H1 (cell line): Measurements from ENCODE around the gene BGLAP. TPM values are rescaled to one million over a fixed set of nuclear protein-coding genes. Genes with fewer than 3 reads are reported as not detected.
A peak's percentile ranks its signal among the peaks of the same experiment; 100 is the strongest.

Source experiments
- PHF8 ChIP-seq: fragments of 200-600 bp; sonication (generic); conservative IDR thresholded peaks from 2 replicates; pipeline ENCODE4 v1.7.1; 2012; ENCODE audit warnings: low read depth, mild to moderate bottlenecking, inconsistent platforms, low read length, moderate library complexity
- SIX5 ChIP-seq: IDR thresholded peaks from 2 replicates; pipeline ENCODE4 v1.6.1; 2011; ENCODE audit warnings: mild to moderate bottlenecking, low read depth, low read length
- TAF1 ChIP-seq: IDR thresholded peaks from 2 replicates; pipeline ENCODE4 v1.6.1; 2011; ENCODE audit warnings: mild to moderate bottlenecking, low read depth, low read length
- polyA plus RNA-seq, 7 experiments: library from polyadenylated mRNA; depleted of rRNA in 3 of 7; stranded (reverse) in 5 of 7; unstranded in 2 of 7; fragments of >200 nt in 5 of 7; fragments of 200-250 nt in 2 of 7; gene quantifications; 1 replicate in 5 of 7; 2 replicates in 1 of 7; 4 replicates in 1 of 7; pipeline versions ENCODE4 v1.2.1 to v1.2.3, GENCODE V29; 2011 to 2013; ENCODE audit warnings: missing spikeins in 2 of 7, mixed read lengths in 2 of 7
- total RNA-seq: library from RNA; stranded (reverse); fragmentation: NEBNext Ultra II Directional; extraction: Animal tissue kit (Norgen Biotek cat#: 25700); gene quantifications from 2 replicates; pipeline ENCODE4 v1.2.1, GENCODE V29; 2021
- TF ChIP-seq, protein P1 (sequence below): fragments of 300-600 bp; sonication (generic); IDR thresholded peaks from 2 replicates; pipeline ENCODE4 v1.7.1; 2012; ENCODE audit warnings: low read length, moderate library complexity, mild to moderate bottlenecking, inconsistent platforms; ENCODE audit not compliant: insufficient replicate concordance
- TF ChIP-seq, protein P2 (sequence below): IDR thresholded peaks from 2 replicates; pipeline ENCODE4 v1.6.1; 2012; ENCODE audit warnings: inconsistent platforms

BGLAP gene
- total and polyA plus RNA-seq, 2 of the 8 experiments (the other 6 are each of a cell fraction or from before 2014, with no cell fraction given), result 1.2 to 1.5 TPM

DNA sequence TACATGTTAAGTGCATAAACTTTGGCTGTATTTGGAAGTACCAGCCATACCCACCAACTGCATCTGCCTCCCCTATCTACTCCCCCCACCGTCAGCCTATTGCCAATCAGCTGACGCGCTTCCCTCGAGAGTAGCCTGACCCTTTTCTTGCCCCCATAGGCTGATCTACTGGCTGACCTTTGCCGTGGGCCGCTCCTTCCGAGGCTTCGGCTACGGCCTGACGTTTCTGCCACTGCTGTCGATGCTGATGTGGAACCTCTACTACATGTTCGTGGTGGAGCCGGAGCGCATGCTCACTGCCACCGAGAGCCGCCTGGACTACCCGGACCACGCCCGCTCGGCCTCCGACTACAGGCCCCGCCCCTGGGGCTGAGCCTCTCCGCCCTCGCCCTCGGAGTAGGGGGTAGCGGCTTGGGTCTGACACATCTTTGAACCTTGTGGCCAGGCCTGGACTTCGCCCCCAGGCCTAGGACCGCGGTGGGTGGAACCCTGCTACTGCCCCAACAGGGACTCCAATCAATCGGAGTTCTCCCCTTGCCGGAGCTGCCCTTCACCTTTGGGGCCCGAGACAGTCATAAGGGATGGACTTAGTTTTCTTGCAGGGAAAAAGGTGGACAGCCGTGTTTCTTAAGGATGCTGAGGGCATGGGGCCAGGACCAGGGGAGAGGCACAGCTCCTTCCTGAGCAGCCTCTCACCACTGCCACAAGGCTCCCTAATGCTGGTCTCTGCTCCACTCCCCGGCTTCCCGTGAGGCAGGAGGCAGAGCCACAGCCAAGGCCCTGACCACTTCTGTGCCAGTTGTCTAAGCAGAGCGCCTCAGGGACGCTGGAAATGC lies 49.5 kb downstream of the BGLAP start (continued):
- TF ChIP-seq, protein P1, sequence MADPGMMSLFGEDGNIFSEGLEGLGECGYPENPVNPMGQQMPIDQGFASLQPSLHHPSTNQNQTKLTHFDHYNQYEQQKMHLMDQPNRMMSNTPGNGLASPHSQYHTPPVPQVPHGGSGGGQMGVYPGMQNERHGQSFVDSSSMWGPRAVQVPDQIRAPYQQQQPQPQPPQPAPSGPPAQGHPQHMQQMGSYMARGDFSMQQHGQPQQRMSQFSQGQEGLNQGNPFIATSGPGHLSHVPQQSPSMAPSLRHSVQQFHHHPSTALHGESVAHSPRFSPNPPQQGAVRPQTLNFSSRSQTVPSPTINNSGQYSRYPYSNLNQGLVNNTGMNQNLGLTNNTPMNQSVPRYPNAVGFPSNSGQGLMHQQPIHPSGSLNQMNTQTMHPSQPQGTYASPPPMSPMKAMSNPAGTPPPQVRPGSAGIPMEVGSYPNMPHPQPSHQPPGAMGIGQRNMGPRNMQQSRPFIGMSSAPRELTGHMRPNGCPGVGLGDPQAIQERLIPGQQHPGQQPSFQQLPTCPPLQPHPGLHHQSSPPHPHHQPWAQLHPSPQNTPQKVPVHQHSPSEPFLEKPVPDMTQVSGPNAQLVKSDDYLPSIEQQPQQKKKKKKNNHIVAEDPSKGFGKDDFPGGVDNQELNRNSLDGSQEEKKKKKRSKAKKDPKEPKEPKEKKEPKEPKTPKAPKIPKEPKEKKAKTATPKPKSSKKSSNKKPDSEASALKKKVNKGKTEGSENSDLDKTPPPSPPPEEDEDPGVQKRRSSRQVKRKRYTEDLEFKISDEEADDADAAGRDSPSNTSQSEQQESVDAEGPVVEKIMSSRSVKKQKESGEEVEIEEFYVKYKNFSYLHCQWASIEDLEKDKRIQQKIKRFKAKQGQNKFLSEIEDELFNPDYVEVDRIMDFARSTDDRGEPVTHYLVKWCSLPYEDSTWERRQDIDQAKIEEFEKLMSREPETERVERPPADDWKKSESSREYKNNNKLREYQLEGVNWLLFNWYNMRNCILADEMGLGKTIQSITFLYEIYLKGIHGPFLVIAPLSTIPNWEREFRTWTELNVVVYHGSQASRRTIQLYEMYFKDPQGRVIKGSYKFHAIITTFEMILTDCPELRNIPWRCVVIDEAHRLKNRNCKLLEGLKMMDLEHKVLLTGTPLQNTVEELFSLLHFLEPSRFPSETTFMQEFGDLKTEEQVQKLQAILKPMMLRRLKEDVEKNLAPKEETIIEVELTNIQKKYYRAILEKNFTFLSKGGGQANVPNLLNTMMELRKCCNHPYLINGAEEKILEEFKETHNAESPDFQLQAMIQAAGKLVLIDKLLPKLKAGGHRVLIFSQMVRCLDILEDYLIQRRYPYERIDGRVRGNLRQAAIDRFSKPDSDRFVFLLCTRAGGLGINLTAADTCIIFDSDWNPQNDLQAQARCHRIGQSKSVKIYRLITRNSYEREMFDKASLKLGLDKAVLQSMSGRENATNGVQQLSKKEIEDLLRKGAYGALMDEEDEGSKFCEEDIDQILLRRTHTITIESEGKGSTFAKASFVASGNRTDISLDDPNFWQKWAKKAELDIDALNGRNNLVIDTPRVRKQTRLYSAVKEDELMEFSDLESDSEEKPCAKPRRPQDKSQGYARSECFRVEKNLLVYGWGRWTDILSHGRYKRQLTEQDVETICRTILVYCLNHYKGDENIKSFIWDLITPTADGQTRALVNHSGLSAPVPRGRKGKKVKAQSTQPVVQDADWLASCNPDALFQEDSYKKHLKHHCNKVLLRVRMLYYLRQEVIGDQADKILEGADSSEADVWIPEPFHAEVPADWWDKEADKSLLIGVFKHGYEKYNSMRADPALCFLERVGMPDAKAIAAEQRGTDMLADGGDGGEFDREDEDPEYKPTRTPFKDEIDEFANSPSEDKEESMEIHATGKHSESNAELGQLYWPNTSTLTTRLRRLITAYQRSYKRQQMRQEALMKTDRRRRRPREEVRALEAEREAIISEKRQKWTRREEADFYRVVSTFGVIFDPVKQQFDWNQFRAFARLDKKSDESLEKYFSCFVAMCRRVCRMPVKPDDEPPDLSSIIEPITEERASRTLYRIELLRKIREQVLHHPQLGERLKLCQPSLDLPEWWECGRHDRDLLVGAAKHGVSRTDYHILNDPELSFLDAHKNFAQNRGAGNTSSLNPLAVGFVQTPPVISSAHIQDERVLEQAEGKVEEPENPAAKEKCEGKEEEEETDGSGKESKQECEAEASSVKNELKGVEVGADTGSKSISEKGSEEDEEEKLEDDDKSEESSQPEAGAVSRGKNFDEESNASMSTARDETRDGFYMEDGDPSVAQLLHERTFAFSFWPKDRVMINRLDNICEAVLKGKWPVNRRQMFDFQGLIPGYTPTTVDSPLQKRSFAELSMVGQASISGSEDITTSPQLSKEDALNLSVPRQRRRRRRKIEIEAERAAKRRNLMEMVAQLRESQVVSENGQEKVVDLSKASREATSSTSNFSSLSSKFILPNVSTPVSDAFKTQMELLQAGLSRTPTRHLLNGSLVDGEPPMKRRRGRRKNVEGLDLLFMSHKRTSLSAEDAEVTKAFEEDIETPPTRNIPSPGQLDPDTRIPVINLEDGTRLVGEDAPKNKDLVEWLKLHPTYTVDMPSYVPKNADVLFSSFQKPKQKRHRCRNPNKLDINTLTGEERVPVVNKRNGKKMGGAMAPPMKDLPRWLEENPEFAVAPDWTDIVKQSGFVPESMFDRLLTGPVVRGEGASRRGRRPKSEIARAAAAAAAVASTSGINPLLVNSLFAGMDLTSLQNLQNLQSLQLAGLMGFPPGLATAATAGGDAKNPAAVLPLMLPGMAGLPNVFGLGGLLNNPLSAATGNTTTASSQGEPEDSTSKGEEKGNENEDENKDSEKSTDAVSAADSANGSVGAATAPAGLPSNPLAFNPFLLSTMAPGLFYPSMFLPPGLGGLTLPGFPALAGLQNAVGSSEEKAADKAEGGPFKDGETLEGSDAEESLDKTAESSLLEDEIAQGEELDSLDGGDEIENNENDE, result no peak
- TF ChIP-seq, protein P2, sequence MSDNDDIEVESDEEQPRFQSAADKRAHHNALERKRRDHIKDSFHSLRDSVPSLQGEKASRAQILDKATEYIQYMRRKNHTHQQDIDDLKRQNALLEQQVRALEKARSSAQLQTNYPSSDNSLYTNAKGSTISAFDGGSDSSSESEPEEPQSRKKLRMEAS, result peak; percentile 76
- TF ChIP-seq SIX5 (no peak), PHF8 (0 out of 2 replicates have a peak, but pooled peaks have one; percentile 38), TAF1 (peak; percentile 66)
